ENCODE results near the gene FAM174B.
A peak's percentile ranks its signal among the peaks of the same experiment; 100 is the strongest.

DNA sequence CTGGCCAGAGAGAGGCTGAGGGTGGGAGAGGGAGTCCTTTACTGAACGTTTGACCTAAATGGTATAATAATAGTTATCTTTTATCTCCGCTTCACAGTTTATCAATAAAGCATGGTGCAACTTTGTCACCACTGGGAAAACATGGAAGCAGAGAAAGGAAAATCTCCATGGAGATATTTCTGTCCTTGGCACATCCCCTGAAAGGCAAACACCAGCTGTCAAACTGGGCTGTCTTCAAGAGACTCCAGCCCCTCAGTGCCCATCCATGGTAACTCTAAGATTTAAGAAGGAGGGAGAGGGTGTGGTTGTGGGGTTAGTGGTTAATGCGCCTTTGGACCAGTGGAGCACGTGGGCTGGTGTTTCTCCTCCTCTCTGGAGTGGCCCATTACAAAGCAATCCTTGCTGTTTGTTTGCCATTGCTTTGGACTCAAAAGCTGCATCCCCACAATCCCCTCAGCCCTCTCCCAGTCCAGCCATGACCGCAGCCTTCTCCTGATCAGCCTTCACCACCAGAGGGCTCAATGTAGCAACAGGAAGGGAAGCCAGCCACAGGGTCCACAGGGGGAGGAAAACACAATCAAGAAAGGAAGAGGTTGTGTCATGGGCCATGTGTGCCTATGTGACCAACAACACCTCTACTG lies 38.2 kb upstream of the FAM174B start:
- TF ChIP-seq, protein P1, sequence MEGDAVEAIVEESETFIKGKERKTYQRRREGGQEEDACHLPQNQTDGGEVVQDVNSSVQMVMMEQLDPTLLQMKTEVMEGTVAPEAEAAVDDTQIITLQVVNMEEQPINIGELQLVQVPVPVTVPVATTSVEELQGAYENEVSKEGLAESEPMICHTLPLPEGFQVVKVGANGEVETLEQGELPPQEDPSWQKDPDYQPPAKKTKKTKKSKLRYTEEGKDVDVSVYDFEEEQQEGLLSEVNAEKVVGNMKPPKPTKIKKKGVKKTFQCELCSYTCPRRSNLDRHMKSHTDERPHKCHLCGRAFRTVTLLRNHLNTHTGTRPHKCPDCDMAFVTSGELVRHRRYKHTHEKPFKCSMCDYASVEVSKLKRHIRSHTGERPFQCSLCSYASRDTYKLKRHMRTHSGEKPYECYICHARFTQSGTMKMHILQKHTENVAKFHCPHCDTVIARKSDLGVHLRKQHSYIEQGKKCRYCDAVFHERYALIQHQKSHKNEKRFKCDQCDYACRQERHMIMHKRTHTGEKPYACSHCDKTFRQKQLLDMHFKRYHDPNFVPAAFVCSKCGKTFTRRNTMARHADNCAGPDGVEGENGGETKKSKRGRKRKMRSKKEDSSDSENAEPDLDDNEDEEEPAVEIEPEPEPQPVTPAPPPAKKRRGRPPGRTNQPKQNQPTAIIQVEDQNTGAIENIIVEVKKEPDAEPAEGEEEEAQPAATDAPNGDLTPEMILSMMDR (IDR thresholded peaks at IDR 0.05) = peak in 5 of 12 donors; percentile 8 to 31 (median 22)
- no peak for TF ChIP-seq POLR2A (IDR thresholded peaks at IDR 0.05)

All from heart left ventricle (tissue), 13 donors.